ENCODE measurements around the gene KRT4.

DNA sequence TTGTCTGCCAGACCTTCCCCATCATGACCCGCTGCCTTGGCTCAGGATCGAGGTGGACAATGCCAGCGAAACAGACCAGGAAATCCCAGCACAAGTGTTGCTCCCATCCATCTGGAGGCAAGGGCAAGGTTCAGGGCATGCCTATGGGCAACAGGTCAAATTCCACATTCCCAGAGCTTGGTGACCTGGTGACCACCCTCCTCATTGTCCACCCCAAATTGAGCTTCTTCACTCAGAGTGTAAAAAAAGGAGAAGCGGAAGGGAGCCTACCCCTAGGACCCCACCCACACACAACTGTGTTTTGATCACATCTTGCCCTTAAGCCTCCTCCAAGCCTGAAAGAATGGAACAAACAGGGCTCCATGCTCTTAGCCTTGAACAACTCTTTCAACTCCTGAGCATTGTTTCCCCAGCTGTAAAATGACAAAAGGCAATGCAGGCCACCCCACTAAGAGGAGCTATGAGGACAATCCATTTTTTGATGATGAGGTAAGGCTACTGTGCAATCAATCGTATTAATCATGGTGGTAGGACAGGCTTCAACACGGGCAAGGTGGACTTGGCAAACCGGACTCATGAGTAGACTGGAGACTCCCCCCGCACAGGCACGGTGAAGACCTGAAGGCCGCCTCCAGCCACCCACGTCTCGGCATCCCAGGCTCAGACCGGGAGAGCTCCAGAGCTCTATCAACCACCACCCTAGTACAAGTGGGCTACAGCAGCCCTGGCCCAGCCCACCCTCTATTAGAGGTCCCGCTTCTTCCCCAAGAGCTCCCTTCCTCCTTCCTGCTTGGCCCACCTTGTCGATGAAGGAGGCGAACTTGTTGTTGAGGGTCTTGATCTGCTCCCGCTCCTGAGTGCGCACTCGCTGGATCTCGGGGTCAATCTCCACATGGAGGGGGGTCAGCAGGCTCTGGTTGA is 19.3 kb upstream of the KRT4 start:
- no peak for TF ChIP-seq POLR2A (IDR thresholded peaks at IDR 0.05)
- TF ChIP-seq, protein P1, sequence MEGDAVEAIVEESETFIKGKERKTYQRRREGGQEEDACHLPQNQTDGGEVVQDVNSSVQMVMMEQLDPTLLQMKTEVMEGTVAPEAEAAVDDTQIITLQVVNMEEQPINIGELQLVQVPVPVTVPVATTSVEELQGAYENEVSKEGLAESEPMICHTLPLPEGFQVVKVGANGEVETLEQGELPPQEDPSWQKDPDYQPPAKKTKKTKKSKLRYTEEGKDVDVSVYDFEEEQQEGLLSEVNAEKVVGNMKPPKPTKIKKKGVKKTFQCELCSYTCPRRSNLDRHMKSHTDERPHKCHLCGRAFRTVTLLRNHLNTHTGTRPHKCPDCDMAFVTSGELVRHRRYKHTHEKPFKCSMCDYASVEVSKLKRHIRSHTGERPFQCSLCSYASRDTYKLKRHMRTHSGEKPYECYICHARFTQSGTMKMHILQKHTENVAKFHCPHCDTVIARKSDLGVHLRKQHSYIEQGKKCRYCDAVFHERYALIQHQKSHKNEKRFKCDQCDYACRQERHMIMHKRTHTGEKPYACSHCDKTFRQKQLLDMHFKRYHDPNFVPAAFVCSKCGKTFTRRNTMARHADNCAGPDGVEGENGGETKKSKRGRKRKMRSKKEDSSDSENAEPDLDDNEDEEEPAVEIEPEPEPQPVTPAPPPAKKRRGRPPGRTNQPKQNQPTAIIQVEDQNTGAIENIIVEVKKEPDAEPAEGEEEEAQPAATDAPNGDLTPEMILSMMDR (IDR thresholded peaks at IDR 0.05), result no peak

Measured in adrenal gland (tissue), 5 donors.